Coronary artery (tissue), 2 donors: Measurements from ENCODE around the gene NHERF2.
A peak's percentile ranks its signal among the peaks of the same experiment; 100 is the strongest.

Experiments
- DNase-seq: peaks from one replicate; pipeline ENCODE4 v3.0.0-alpha.2; 2017; ENCODE audit warnings: low spot score
- H3K27ac ChIP-seq, 2 donors: fragments of 200-600 bp; sonication (generic); one replicate each; pipeline ENCODE4 v1.5.1; 2016 to 2019
- H3K4me3 ChIP-seq: fragments of 200-600 bp; sonication (generic); 2 replicates; pipeline ENCODE4 v1.5.1; 2016; ENCODE audit warnings: mild to moderate bottlenecking, moderate library complexity
- TF ChIP-seq, protein P1 (sequence below): fragments of 200-600 bp; sonication (generic); IDR thresholded peaks from one replicate; pipeline ENCODE4 v1.5.1; 2019; ENCODE audit warnings: antibody characterized with exemption

NHERF2 gene

DNA sequence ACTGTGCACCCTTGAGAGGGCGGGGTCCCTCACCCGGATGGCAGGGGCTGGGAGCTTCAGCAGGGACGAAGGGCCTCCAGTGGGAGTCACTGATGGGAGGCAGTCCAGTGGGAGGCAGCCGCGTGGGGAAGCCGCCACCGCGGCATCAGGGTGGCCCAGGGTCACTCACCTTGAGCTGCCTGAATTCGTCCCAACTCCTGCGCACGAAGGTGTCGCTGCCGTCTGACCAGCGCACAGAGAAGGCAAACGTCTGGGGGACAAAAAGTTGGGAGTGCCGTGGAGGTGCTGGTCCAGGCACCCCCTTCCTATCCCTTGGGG, 46.0 kb upstream of the NHERF2 start:
- TF ChIP-seq, protein P1, sequence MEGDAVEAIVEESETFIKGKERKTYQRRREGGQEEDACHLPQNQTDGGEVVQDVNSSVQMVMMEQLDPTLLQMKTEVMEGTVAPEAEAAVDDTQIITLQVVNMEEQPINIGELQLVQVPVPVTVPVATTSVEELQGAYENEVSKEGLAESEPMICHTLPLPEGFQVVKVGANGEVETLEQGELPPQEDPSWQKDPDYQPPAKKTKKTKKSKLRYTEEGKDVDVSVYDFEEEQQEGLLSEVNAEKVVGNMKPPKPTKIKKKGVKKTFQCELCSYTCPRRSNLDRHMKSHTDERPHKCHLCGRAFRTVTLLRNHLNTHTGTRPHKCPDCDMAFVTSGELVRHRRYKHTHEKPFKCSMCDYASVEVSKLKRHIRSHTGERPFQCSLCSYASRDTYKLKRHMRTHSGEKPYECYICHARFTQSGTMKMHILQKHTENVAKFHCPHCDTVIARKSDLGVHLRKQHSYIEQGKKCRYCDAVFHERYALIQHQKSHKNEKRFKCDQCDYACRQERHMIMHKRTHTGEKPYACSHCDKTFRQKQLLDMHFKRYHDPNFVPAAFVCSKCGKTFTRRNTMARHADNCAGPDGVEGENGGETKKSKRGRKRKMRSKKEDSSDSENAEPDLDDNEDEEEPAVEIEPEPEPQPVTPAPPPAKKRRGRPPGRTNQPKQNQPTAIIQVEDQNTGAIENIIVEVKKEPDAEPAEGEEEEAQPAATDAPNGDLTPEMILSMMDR: no peak
- no peak for DNase-seq
- H3K4me3 ChIP-seq: no peak overlapping the region
- no peak overlapping the region for H3K27ac ChIP-seq

DNA sequence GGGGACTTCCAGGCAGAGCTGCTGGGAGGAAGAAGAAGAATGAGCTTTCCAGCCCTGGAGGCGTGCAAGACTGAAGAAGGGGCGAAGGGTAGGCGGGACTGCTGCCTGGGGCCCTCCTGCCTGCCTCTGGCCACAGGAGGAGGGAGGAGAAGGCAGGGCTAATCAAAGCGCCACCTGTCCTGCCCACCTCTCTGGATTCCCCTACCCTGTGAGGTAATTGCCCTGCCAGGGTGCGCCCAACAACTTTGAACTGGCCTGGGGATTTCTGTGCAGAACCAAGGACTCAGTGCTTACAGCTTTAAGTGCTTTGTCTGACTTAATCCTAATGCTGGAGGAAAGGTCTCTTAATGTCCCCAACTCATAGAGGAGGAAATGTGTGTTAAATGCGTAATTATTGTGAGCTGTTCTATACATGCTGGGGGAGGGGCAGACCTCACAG, 45.3 kb upstream of the NHERF2 start, which contains the start of gene NOXO1:
TSS of gene NOXO1 (minus strand) at position 72 of the 439 bp plus-strand sequence. CDS start 290 bp downstream, outside the sequence.
- no peak within 1 kb of the TSS for H3K4me3 ChIP-seq
- DNase-seq: no peak
- H3K27ac ChIP-seq: no peak within 1 kb of the TSS

DNA sequence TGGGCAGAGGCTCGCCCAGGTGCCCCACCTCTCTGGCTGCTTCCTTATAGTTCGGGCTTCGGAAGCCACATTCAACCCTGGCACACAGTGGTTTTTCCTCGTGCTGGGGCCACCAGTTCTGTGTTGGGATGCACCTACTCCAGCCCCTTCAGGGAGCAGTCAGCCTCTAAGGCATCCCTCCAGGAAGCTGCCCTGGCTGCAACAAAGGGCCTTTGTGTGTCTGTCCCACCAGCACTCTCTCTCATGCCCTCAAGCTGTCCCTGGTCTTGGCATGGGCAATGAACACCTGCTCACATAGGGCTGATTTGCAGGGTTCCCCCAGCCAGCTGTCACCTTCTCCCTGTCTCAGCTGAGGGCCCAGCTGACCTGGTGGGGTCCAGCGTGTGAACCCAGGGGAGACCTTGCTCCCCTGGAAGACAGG, 44.7 kb upstream of the NHERF2 start:
- no peak for DNase-seq
- TF ChIP-seq, protein P1: no peak

More for the DNA sequence above, 45.3 kb upstream of the NHERF2 start, which contains the start of gene NOXO1:
- TF ChIP-seq, protein P1: no peak

GRCh38 chr16:1982991-1983543, 43.6 kb upstream of the NHERF2 start:
- peak overlapping the region; percentile 97 for H3K4me3 ChIP-seq
- peak overlapping the region in 1 of 2 donors; percentile 88 for H3K27ac ChIP-seq
- no peak for DNase-seq
- TF ChIP-seq, protein P1: no peak

More for the DNA sequence above, 44.7 kb upstream of the NHERF2 start:
- H3K4me3 ChIP-seq: no peak overlapping the region
- H3K27ac ChIP-seq: no peak overlapping the region

- peak within 1 kb of the TSS in 1 of 2 donors; percentile 88 for H3K27ac ChIP-seq
- peak within 1 kb of the TSS; percentile 97 for H3K4me3 ChIP-seq
- TF ChIP-seq, protein P1: no peak
- peak; percentile 93 for DNase-seq
These were observed 43.0 kb upstream of the NHERF2 start, which contains the start of gene GFER for GRCh38 chr16:1983544-1984346. Gene GFER, plus strand, starts transcription at chr16:1984193. Its CDS starts 26 bp downstream, at chr16:1984219.

GRCh38 chr16:1984347-1985225, 42.1 kb upstream of the NHERF2 start:
- H3K27ac ChIP-seq: peak overlapping the region in 1 of 2 donors; percentile 88
- TF ChIP-seq, protein P1: no peak

More at GRCh38 chr16:1984347-1985225, 42.1 kb upstream of the NHERF2 start:
- peak overlapping the region; percentile 97 for H3K4me3 ChIP-seq
- DNase-seq: no peak
